ENCODE results near the gene CNTN4. TPM values are rescaled to one million over a fixed set of nuclear protein-coding genes. Genes with fewer than 3 reads are reported as not detected.

The CNTN4 gene
- total RNA-seq, 1 donor from 2014 or later, result not detected

- Histone ChIP-seq H2AFZ (ENCODE audit: low read depth, low read length) (no peak overlapping the region), H3K27me3 (ENCODE audit: insufficient read depth, low read length) (no peaks in the 10 kb centered on the region), H3K27ac (ENCODE audit: low read depth, low read length) (no peak overlapping the region), H3K4me2 (ENCODE audit: low read length) (no peak overlapping the region), H3K4me3 (ENCODE audit: insufficient read depth, low read depth, low read length) (no peak overlapping the region), H3K79me2 (ENCODE audit: insufficient read depth, low read length) (no peaks in the 10 kb centered on the region), H3K36me3 (ENCODE audit: insufficient read depth, low read length) (no peaks in the 10 kb centered on the region), H4K20me1 (ENCODE audit: insufficient read depth, low read length) (no peaks in the 10 kb centered on the region), H3K9ac (ENCODE audit: low read length) (no peak overlapping the region), H3K9me3 (ENCODE audit: insufficient read depth, low read depth, low read length) (no peaks in the 10 kb centered on the region), H3K4me1 (ENCODE audit: insufficient read depth, low read length) (no peaks in the 10 kb centered on the region)
- no peak overlapping the region for H3K27ac Mint-ChIP-seq (ENCODE audit: unreplicated experiment)
- H3K4me1 Mint-ChIP-seq (ENCODE audit: low read depth, unreplicated experiment), result no peaks in the 10 kb centered on the region
- no peak for DNase-seq (ENCODE audit: low read depth)
- H3K4me3 Mint-ChIP-seq (ENCODE audit: unreplicated experiment), result no peak overlapping the region
- no peak for FAIRE-seq
- H3K27me3 Mint-ChIP-seq (ENCODE audit: low read depth, unreplicated experiment), result no peaks in the 10 kb centered on the region
- H3K9me3 Mint-ChIP-seq (ENCODE audit: unreplicated experiment), result peaks cover 1% of the 10 kb centered on the region
- no peak for TF ChIP-seq EZH2 (IDR thresholded peaks at IDR 0.05; ENCODE audit: insufficient read depth, low read length)
- no peak for TF ChIP-seq CTCF (IDR thresholded peaks at IDR 0.05; ENCODE audit: insufficient read depth, low read depth, low read length)
- no peaks in the 10 kb centered on the region for H3K36me3 Mint-ChIP-seq (ENCODE audit: low read depth, unreplicated experiment)
Observed at GRCh38 chr3:2714834-2715233, 616.2 kb downstream of the CNTN4 start.

DNA sequence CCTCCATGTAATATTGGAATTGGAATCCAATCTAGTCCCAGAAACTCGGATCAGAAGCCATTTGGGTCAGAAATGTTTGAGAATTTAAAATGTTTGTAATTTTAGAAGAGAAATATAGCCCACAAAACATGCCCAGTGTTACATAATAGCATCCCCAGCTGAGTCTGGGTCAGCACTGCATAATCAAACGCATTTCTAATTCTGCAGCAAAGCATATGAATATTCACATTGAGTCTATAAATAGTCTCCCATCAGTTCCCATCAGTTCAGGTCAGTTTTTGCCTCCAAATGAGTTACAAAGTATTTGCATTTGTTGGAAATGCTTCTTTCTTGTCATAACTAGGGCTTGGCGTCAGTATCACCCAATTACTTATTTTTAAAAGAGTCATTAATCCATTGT lies 628.4 kb downstream of the CNTN4 start:
- no peak for FAIRE-seq
- no peaks in the 10 kb centered on the region for H3K27me3 Mint-ChIP-seq (ENCODE audit: low read depth, unreplicated experiment)
- peaks cover 9% of the 10 kb centered on the region for H3K9me3 Mint-ChIP-seq (ENCODE audit: unreplicated experiment)

More for the DNA sequence above, 628.4 kb downstream of the CNTN4 start:
- H3K9ac ChIP-seq (ENCODE audit: low read length), result no peak overlapping the region
- no peaks in the 10 kb centered on the region for H3K36me3 ChIP-seq (ENCODE audit: insufficient read depth, low read length)
- no peak overlapping the region for H3K4me3 ChIP-seq (ENCODE audit: insufficient read depth, low read depth, low read length)
- no peak overlapping the region for H2AFZ ChIP-seq (ENCODE audit: low read depth, low read length)
- H3K4me3 Mint-ChIP-seq (ENCODE audit: unreplicated experiment), result no peak overlapping the region
- no peaks in the 10 kb centered on the region for H3K36me3 Mint-ChIP-seq (ENCODE audit: low read depth, unreplicated experiment)
- TF ChIP-seq CTCF (IDR thresholded peaks at IDR 0.05; ENCODE audit: insufficient read depth, low read depth, low read length) (no peak), EZH2 (IDR thresholded peaks at IDR 0.05; ENCODE audit: insufficient read depth, low read length) (no peak)
- H3K4me1 Mint-ChIP-seq (ENCODE audit: low read depth, unreplicated experiment), result no peaks in the 10 kb centered on the region
- no peak overlapping the region for H3K27ac ChIP-seq (ENCODE audit: low read depth, low read length)
- H3K9me3 ChIP-seq (ENCODE audit: insufficient read depth, low read depth, low read length), result peaks cover 4% of the 10 kb centered on the region
- no peaks in the 10 kb centered on the region for H3K79me2 ChIP-seq (ENCODE audit: insufficient read depth, low read length)
- H4K20me1 ChIP-seq (ENCODE audit: insufficient read depth, low read length), result no peaks in the 10 kb centered on the region
- no peaks in the 10 kb centered on the region for H3K27me3 ChIP-seq (ENCODE audit: insufficient read depth, low read length)
- H3K4me1 ChIP-seq (ENCODE audit: insufficient read depth, low read length), result no peaks in the 10 kb centered on the region
- H3K4me2 ChIP-seq (ENCODE audit: low read length), result no peak overlapping the region
- H3K27ac Mint-ChIP-seq (ENCODE audit: unreplicated experiment), result no peak overlapping the region
- no peak for DNase-seq (ENCODE audit: low read depth)
